ENCODE results near the gene FAM135A. TPM values are rescaled to one million over a fixed set of nuclear protein-coding genes. Genes with fewer than 3 reads are reported as not detected.
A peak's percentile ranks its signal among the peaks of the same experiment; 100 is the strongest.

Gene FAM135A
- total and polyA plus RNA-seq, 9 of the 15 experiments (the other 6 are each of a cell fraction or from before 2014, with no cell fraction given): 7.4 to 32.9 (median 19.2) TPM

- TF ChIP-seq RREB1 (CRISPR knock-in tag; IDR thresholded peaks at IDR 0.05) (no peak), ZKSCAN8 (CRISPR knock-in tag; IDR thresholded peaks at IDR 0.05) (no peak), ZNF740 (CRISPR knock-in tag; IDR thresholded peaks at IDR 0.05) (peak; percentile 62; the same call in 1 of the 2 replicates), ZNF740 (tag; IDR thresholded peaks at IDR 0.05) (peak in 1 of 2 experiments; percentile 74; a peak in 1 of 4 replicates), ZNF146 (CRISPR knock-in tag; IDR thresholded peaks at IDR 0.05; ENCODE audit: unreplicated experiment) (no peak), MAFF (IDR thresholded peaks at IDR 0.05; ENCODE audit: low read length) (peak; percentile 85), SRF (CRISPR knock-in tag; IDR thresholded peaks at IDR 0.05) (peak in 1 of 2 experiments; percentile 64; a peak in 1 of 4 replicates), ASH1L (IDR thresholded peaks at IDR 0.05; ENCODE audit: borderline replicate concordance, low read depth, partially characterized antibody) (no peak), ZNF830 (CRISPR knock-in tag; IDR thresholded peaks at IDR 0.05) (no peak), SLC30A9 (CRISPR knock-in tag; IDR thresholded peaks at IDR 0.05) (no peak), FOXP1 (CRISPR knock-in tag; IDR thresholded peaks at IDR 0.05) (no peak), FOXJ2 (tag; IDR thresholded peaks at IDR 0.05) (no peak), ZNF140 (CRISPR knock-in tag; IDR thresholded peaks at IDR 0.05) (no peak), C11orf30 (IDR thresholded peaks at IDR 0.05; ENCODE audit: low read depth) (peak; percentile 97), ETV5 (CRISPR knock-in tag; IDR thresholded peaks at IDR 0.05; ENCODE audit: low read depth) (no peak), ZNF3 (CRISPR knock-in tag; IDR thresholded peaks at IDR 0.05) (no peak), HCFC1 (IDR thresholded peaks at IDR 0.05; ENCODE audit: low read depth, low read length) (peak; percentile 65; the same call in 1 of the 2 replicates), SMARCA4 (IDR thresholded peaks at IDR 0.05) (no peak), TEAD4 (IDR thresholded peaks at IDR 0.05; ENCODE audit: low read length) (no peak; the same call in 1 of the 2 replicates), TEAD4 (CRISPR knock-in tag; IDR thresholded peaks at IDR 0.05; ENCODE audit: borderline replicate concordance) (no peak), KHSRP (IDR thresholded peaks at IDR 0.05) (no peak), YY1 (IDR thresholded peaks at IDR 0.05; ENCODE audit: borderline replicate concordance in 1 of 3, control insufficient read depth in 1 of 3, extremely low read depth in 1 of 3, insufficient read depth in 3 of 3, insufficient read length in 1 of 3, insufficient replicate concordance in 2 of 3, low read depth in 1 of 3, low read length in 2 of 3) (peak in 2 of 3 experiments; percentile 20 to 64)
These were observed at the start of gene FAM135A (continued) for GRCh38 chr6:70413114-70413991.
